Astrocyte (in vitro differentiated cells and primary cell): Measurements from ENCODE around the gene OPA1. TPM values are rescaled to one million over a fixed set of nuclear protein-coding genes. Genes with fewer than 3 reads are reported as not detected.

Experiments
- DNase-seq: peaks from one replicate; pipeline ENCODE4 v3.0.0-alpha.2; 2010; ENCODE audit warnings: low read depth
- FAIRE-seq: peaks from 2 replicates; lab custom pipeline; 2011; peaks lifted over from hg19 to GRCh38; lab: Jason Lieb, UNC
- H2AFZ ChIP-seq: 2 replicates; pipeline ENCODE4 v1.6.0; 2012; ENCODE audit warnings: low read depth, low read length, inconsistent platforms
- H3K27ac ChIP-seq: 2 replicates; pipeline ENCODE4 v1.5.1; 2011; ENCODE audit warnings: low read depth, low read length, inconsistent platforms
- H3K27me3 ChIP-seq: 2 replicates; pipeline ENCODE4 v1.6.0; 2011; ENCODE audit warnings: low read length, inconsistent platforms; ENCODE audit not compliant: insufficient read depth
- H3K36me3 ChIP-seq: 2 replicates; pipeline ENCODE4 v1.5.1; 2011; ENCODE audit warnings: low read length, inconsistent platforms; ENCODE audit not compliant: insufficient read depth
- H3K4me1 ChIP-seq: 2 replicates; pipeline ENCODE4 v1.5.1; 2011; ENCODE audit warnings: low read length, inconsistent platforms; ENCODE audit not compliant: insufficient read depth
- H3K4me2 ChIP-seq: 2 replicates; pipeline ENCODE4 v1.6.0; 2012; ENCODE audit warnings: low read length, inconsistent platforms
- H3K4me3 ChIP-seq: 2 replicates; pipeline ENCODE4 v1.5.1; 2011; ENCODE audit warnings: low read depth, mild to moderate bottlenecking, low read length, inconsistent platforms; ENCODE audit not compliant: insufficient read depth
- H3K79me2 ChIP-seq: 2 replicates; pipeline ENCODE4 v1.6.0; 2012; ENCODE audit warnings: mild to moderate bottlenecking, low read length, inconsistent platforms; ENCODE audit not compliant: insufficient read depth
- H3K9ac ChIP-seq: 2 replicates; pipeline ENCODE4 v1.6.0; 2012; ENCODE audit warnings: mild to moderate bottlenecking, low read length, inconsistent platforms
- H3K9me3 ChIP-seq: 2 replicates; pipeline ENCODE4 v1.5.1; 2012; ENCODE audit warnings: low read depth, mild to moderate bottlenecking, low read length, inconsistent platforms; ENCODE audit not compliant: insufficient read depth
- H4K20me1 ChIP-seq: 2 replicates; pipeline ENCODE4 v1.6.0; 2012; ENCODE audit warnings: low read length, inconsistent platforms; ENCODE audit not compliant: insufficient read depth
- H3K27ac Mint-ChIP-seq: one replicate; pipeline ENCODE4 v1.8.0; 2021; ENCODE audit warnings: mild to moderate bottlenecking, mixed read lengths; ENCODE audit not compliant: unreplicated experiment
- H3K27me3 Mint-ChIP-seq: one replicate; pipeline ENCODE4 v1.8.0; 2021; ENCODE audit warnings: low read depth, mixed read lengths; ENCODE audit not compliant: unreplicated experiment
- H3K36me3 Mint-ChIP-seq: one replicate; pipeline ENCODE4 v1.8.0; 2021; ENCODE audit warnings: low read depth, mixed read lengths; ENCODE audit not compliant: unreplicated experiment
- H3K4me1 Mint-ChIP-seq: one replicate; pipeline ENCODE4 v1.8.0; 2021; ENCODE audit warnings: low read depth, mixed read lengths; ENCODE audit not compliant: unreplicated experiment
- H3K4me3 Mint-ChIP-seq: one replicate; pipeline ENCODE4 v1.8.0; 2021; ENCODE audit warnings: mild to moderate bottlenecking, moderate library complexity, mixed read lengths; ENCODE audit not compliant: unreplicated experiment
- H3K9me3 Mint-ChIP-seq: one replicate; pipeline ENCODE4 v1.8.0; 2021; ENCODE audit warnings: mild to moderate bottlenecking, mixed read lengths; ENCODE audit not compliant: unreplicated experiment
- CTCF ChIP-seq: IDR thresholded peaks from 2 replicates; pipeline ENCODE4 v1.5.1; 2011; ENCODE audit warnings: low read depth, mild to moderate bottlenecking, inconsistent platforms, low read length, moderate library complexity; ENCODE audit not compliant: insufficient read depth
- EZH2 ChIP-seq: IDR thresholded peaks from 2 replicates; pipeline ENCODE4 v1.6.1; 2012; ENCODE audit warnings: mild to moderate bottlenecking, low read length, inconsistent platforms; ENCODE audit not compliant: insufficient read depth
- total RNA-seq: library from RNA; stranded (reverse); gene quantifications from 2 replicates; pipeline ENCODE4 v1.2.1, GENCODE V29; 2021

OPA1 gene
- total RNA-seq, 1 donor from 2014 or later = 61.8 TPM

GRCh38 chr3:193686665-193687483, 93.9 kb downstream of the OPA1 start:
- Histone ChIP-seq H3K9ac (no peak overlapping the region), H3K27ac (no peak overlapping the region), H3K4me1 (no peaks in the 10 kb centered on the region), H4K20me1 (no peaks in the 10 kb centered on the region), H3K27me3 (no peaks in the 10 kb centered on the region), H3K9me3 (no peaks in the 10 kb centered on the region), H3K79me2 (no peaks in the 10 kb centered on the region), H3K36me3 (no peaks in the 10 kb centered on the region), H3K4me2 (no peak overlapping the region), H2AFZ (no peak overlapping the region), H3K4me3 (no peak overlapping the region)
- FAIRE-seq = no peak
- DNase-seq = no peak
- peaks cover 3% of the 10 kb centered on the region for H3K36me3 Mint-ChIP-seq
- H3K9me3 Mint-ChIP-seq = no peaks in the 10 kb centered on the region
- H3K27ac Mint-ChIP-seq = no peak overlapping the region
- TF ChIP-seq CTCF = no peak
- TF ChIP-seq EZH2 = no peak
- no peaks in the 10 kb centered on the region for H3K27me3 Mint-ChIP-seq
- no peaks in the 10 kb centered on the region for H3K4me1 Mint-ChIP-seq
- no peak overlapping the region for H3K4me3 Mint-ChIP-seq

GRCh38 chr3:193688834-193689714, 96.1 kb downstream of the OPA1 start:
- Mint-ChIP-seq H3K4me3 (no peak overlapping the region), H3K27me3 (no peaks in the 10 kb centered on the region), H3K27ac (no peak overlapping the region), H3K36me3 (peaks cover 2% of the 10 kb centered on the region), H3K9me3 (no peaks in the 10 kb centered on the region), H3K4me1 (no peaks in the 10 kb centered on the region)
- TF ChIP-seq CTCF (no peak), EZH2 (no peak)
- H3K27ac ChIP-seq = no peak overlapping the region
- DNase-seq (no peak), FAIRE-seq (no peak)
- H3K4me3 ChIP-seq = no peak overlapping the region
- no peak overlapping the region for H3K4me2 ChIP-seq
- H2AFZ ChIP-seq = no peak overlapping the region
- no peaks in the 10 kb centered on the region for H3K27me3 ChIP-seq
- H3K4me1 ChIP-seq = no peaks in the 10 kb centered on the region
- H3K36me3 ChIP-seq = peaks cover 5% of the 10 kb centered on the region
- H3K9ac ChIP-seq = no peak overlapping the region
- H4K20me1 ChIP-seq = no peaks in the 10 kb centered on the region
- no peaks in the 10 kb centered on the region for H3K79me2 ChIP-seq
- no peaks in the 10 kb centered on the region for H3K9me3 ChIP-seq
